GM21786 (cell line): ENCODE measurements around the gene ANKAR.
A peak's percentile ranks its signal among the peaks of the same experiment; 100 is the strongest.
"Not testable (repeated sequence)": the region's sequence is repeated elsewhere in the genome, so short reads cannot be mapped to it uniquely, and the experiment has no call there.

ENCODE experiments used
- ATAC-seq: cut with Tn5 transposase; IDR thresholded peaks from one replicate; pipeline ENCODE4 v1.9.1; 2021; ENCODE audit not compliant: unreplicated experiment

ANKAR gene, protein sequence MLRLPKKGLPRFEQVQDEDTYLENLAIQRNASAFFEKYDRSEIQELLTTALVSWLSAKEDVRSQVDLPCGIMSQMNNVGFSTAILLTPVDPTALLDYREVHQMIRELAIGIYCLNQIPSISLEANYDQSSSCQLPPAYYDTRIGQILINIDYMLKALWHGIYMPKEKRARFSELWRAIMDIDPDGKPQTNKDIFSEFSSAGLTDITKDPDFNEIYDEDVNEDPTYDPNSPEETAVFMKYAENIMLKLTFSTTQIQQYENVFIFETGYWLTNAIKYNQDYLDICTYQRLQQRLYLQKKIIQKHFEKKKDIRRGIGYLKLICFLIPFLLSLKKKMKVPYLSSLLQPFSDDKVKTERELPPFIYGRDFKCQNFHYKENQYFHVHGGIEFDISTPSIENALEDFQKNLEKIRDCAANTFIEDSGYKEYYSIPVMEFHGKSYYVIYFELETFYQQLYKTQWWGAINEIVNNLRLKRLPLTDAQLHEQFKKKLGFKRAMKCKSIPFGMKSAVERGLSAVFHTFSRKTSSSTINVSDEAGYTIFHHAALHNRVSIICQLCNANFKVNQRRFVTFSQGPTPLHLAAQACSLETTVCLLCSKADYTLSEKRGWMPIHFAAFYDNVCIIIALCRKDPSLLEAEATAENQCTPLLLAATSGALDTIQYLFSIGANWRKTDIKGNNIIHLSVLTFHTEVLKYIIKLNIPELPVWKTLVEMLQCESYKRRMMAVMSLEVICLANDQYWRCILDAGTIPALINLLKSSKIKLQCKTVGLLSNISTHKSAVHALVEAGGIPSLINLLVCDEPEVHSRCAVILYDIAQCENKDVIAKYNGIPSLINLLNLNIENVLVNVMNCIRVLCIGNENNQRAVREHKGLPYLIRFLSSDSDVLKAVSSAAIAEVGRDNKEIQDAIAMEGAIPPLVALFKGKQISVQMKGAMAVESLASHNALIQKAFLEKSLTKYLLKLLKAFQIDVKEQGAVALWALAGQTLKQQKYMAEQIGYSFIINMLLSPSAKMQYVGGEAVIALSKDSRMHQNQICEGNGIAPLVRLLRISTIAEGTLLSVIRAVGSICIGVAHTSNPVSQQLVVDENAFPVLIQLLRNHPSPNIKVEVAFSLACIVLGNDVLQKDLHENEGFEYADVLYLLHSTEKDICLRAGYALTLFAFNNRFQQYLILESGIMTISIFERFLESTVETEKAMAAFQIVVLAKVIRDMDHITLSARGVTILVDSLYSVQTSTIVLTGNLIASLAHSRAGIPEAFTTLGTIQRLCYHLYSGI (N-terminal part only)

DNA sequence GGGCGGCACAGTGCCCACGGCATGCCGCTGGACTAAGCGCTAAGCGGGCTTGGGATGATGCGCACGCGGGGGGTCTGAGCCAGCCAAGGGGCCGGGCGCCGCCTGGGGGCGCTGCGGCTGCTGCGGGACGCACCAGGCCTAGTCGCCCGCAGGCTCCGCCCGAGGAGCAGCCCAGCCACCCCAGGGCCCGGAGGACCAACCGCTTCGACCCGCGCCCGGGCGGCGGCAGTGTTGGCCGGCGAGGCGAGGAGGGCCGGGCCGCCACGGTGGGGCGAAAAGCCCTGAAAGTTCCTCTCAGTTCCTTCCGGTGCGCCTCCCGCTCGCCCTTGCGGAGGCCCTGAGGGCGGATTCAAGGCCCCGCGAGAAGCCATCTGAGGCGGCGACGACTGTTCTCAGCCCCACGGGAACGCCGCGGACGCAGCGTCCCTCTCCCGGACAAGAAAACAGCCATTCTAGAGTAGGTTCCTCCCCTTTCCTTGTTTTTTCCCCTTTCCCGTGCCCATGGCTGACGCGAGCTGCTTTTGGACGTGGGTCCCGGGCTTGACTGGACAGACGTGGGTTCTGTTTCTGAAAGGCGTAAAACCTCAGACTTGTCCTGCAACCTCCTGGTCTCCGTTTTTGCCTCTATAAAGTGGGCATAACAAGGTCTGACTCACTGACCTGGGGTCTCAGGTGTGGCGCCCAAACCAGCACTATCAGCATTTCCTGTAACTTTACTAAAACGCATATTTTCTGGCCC is at the start of gene ANKAR:
Gene ANKAR, plus strand, starts transcription at position 297 of the 739 bp plus-strand sequence. CDS start 1,821 bp downstream, outside the sequence.
- peak; percentile 91 for ATAC-seq

DNA sequence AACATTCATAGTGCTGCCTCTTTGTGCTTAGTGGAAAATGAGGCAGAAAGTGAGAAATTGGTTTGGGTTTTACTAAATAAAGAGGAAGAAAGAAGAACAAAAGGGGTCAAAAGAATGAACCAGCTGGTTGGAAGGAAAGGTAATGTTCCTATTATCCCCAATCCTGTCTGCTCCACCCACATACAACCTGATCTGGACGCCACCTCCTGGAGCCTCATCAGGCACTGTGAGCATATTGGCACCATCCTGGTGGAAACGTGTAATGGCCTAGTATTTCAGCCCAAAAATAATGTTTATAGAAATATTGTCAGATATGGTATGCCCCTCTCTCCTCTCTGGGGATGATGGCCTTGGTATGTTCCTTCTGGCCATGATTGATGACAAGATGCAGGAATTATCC is 48.8 kb upstream of the ANKAR start:
- no peak for ATAC-seq

DNA sequence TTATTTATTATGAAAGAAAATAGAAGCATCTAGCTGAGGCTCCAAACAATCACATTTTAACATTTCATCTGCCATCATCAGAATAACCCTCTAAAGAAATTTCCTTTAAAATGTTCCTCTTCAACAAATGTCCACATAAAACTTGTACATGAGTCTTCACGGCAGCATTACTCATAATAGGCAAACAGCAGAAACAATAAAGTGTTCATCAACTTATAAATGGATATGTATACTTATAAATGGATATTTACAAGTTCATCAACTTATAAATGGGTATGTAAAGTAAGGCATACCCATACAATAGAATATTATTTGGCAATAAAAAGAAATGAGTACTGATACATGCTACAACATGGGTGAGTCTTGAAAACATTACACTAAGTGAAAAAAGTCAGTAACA is 46.7 kb upstream of the ANKAR start:
- ATAC-seq, result no peak

DNA sequence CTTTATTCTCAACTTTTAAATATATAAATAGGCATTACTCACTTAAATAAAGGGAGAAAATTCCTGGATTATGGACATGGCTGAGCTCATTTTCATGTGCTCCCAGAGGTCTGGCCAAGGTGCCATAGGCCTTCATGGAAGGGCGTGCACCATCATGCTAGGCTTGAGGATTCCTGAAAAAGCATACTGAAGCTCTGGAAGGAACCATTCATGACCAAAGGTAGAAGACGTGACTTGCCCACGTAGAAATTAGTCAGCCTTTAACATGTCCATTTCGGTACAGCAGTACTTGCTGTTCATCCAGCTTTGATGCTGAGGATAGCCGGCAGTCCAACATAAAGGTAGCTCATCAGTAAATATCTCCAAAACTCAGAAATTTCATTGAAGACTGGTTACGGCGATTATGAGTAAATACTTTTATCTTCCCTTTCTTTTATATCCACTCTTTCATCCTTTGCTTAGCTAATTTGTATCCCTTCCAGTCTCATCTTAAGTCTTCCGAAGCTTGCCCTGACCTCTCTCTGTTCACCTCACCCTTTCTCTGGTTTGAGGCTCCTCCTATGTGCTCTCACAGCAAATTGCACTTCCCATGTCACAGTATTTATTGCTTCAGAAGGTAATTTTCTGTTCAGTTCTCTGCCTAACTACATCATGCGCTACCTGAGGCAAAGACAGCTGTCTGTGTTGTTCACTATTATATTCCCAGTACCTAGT is 45.5 kb upstream of the ANKAR start:
- no peak for ATAC-seq

DNA sequence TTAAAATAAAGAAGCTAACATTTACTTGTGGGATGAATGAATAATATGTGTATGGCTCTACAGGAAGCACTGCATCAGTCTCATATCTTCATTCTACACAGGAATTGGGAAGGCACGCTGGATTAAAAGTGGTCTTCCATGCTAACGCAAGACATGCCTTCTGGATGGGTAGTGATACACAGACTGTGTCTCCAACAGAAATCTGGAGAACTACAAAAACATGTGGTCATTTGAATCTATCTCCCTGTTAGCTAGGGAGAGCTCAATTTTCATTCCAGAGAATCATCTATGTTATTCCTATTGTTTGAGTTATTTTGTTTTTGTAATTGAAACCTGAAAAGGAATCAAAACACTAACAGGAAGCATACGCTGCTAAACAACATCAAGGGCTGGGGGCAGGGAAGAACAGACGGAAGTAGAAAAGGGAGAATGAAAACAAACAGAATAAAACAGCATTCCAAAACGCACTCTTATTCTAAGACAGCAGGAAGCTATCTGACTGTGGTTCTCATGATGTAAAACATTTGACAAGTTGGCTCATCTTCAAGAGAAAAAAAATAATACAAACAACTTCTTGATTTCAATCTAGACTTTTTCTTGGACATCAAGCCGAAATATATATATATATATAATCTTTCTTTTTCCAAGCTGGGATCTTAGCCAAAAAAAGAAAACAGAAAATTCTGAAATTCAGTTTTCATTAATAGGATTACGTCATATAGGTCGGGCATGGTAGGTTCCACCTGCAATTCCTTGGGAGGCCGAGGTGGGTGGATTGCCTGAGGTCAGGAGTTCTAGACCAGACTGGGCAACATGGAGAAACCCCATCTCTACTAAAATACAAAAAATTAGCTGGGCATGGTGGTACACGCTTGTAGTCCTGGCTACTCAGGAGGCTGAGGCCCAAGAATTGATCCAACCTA is 44.7 kb upstream of the ANKAR start:
- no peak for ATAC-seq

DNA sequence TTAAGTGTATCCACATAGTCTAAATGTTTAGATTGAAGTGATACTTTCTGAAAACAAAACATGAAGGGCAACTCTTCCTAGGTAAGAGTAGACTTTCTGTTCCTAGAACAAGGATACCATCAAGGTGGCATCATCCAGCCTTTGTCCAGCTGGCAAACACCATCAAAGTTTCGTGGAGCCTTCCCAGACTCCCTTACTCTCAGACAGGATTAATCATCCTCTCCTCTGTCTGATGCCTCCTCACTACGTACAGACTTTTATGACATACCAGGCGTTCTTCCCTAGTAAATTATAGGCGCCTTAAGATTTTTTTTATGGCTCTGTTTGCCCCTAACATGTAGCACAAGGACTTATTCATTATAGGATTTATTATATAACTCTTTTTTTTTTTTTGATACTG is 42.6 kb upstream of the ANKAR start:
- no peak for ATAC-seq

DNA sequence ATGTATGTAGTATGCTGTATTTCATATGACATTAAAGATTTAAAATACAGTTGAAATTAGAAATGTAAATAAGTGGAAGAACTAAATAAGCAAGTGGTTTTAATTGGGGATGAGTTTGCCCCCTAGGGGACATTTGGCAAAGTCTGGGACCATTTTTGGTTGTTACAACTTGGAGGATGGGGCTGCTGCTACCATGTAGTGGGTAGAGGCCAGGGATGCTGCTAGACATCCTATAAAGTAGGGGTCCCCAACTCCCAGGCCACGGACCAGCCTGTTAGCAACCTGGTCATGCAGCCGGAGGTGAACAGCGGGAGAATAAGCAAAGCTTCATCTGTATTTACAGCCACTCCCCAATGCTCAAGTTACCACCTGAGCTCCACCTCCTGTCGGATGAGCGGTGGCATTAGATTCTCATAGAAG is 41.1 kb upstream of the ANKAR start:
- no peak for ATAC-seq

DNA sequence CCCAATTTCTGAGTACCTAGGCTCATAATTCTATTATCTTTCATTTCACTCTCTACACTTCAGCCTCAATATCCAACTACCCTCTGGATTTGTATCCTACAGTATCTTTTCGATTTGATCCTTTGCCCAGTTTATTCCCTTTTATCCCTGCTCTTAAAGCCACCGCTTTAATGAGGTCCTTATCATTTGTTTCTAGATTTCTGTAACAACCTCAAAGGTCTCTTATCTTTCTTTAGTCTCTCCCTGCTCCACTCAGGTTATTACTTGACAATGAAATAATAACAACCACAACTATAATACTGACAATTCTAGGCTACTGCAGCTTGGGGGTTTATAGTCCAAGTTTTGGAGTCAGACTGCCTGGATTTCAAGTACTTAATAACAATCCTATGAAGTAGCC is 39.1 kb upstream of the ANKAR start:
- ATAC-seq, result no peak

DNA sequence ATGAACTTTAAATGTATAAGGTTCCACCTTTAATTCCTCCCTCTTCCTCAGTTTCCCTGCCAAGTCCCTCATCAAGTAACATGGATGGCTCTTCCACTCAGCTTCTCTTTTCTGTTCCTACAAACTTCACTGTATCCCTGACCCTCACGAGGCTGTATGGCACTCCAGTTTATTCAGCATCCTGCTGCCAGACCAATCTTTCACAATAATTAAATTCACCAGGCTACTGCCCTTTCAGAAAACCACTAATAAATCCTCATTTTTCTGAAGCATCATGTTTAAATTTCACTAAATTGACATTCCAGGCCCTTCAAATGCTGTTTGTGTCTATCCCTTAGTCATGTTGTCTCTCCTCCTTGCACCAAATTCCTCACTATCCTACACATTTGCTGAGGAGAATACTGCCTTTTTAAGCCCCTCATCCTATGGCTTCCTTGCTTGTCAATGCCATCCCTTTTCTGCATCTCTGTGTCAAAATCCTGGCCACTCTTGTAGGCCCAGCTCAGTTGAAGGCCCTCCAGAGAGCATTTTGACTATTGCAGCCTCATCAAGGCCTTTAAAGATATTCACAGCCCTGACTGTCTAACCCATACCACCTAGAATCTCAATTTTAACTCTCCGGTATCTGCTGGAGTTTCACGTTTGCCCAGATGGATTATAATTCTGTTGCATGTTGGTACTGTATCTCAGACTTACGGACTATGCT is 36.0 kb upstream of the ANKAR start:
- ATAC-seq, result no peak

- no peak for ATAC-seq
Measured at GRCh38 chr2:189639007-189639609, 35.4 kb upstream of the ANKAR start.

DNA sequence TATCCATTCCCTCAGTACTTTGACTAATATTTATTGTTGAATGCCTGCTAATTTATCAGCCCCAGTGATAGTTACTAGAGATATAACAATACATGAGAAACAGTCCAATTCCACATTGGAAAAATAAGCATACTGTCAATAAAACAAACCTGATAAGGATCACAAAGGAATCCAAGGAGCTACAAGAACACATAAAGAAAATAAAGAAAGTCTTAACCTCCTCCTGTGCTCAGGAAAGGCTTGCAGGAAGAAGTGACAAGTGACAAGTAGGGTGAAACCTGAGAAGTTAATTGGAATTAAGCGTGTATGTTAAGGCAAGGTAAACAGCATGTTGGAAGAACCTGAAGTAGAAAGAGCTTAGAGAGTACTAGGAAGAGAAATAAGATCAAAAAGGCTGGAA is 33.5 kb upstream of the ANKAR start:
- ATAC-seq, result no peak

- ATAC-seq, result no peak
Measured at GRCh38 chr2:189641590-189641989, 32.9 kb upstream of the ANKAR start.

DNA sequence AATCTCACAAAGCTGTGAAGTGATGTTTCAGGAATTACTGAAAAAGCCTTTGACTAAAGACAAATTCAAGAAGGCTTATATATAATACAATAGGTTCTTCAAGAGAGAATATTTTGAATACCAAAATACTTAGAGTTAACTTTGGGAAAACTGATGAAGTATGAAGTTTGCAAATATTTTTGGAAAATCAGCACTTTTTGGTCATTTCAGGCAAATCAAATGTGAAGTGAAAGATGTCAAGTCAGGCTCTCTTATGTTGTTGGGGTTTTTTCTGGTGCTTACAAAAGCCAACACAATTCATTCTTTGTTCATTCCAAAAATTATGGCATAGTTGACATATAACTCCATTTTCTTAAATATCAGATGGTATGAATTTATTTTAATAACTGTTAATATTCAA is 27.9 kb upstream of the ANKAR start:
- no peak for ATAC-seq

- ATAC-seq, result no peak
Measured at GRCh38 chr2:189648846-189649509, 25.5 kb upstream of the ANKAR start.

DNA sequence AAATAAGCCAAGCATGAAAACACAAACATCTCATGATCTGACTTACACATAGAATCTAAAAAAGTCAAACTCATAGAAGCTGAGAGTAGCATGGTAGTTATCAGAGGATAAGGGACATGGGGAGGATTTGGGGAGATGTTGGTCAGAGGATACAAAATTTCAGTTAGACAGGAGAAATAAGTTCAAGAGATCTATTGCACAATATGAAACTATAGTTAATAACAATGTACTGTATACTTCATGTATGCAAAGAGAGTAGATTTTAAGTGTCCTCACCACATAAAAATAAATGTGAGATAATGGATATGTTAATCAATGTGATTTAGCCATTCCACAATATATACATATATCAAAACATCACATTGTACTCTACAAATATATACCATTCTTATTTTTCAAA is 23.2 kb upstream of the ANKAR start:
- ATAC-seq, result no peak

- ATAC-seq, result not testable (repeated sequence)
Measured at GRCh38 chr2:189653464-189653863, 21.0 kb upstream of the ANKAR start.

- no peak for ATAC-seq
Measured at GRCh38 chr2:189654641-189655040, 19.8 kb upstream of the ANKAR start.
